GM19099 (cell line): ENCODE data around the gene ZNF652.

Experiments used
- POLR2A ChIP-seq: IDR thresholded peaks from 3 replicates; pipeline ENCODE4 v1.6.1; 2011; ENCODE audit warnings: low read depth; ENCODE audit not compliant: insufficient read length; ENCODE audit errors: extremely low read depth

Gene ZNF652

DNA sequence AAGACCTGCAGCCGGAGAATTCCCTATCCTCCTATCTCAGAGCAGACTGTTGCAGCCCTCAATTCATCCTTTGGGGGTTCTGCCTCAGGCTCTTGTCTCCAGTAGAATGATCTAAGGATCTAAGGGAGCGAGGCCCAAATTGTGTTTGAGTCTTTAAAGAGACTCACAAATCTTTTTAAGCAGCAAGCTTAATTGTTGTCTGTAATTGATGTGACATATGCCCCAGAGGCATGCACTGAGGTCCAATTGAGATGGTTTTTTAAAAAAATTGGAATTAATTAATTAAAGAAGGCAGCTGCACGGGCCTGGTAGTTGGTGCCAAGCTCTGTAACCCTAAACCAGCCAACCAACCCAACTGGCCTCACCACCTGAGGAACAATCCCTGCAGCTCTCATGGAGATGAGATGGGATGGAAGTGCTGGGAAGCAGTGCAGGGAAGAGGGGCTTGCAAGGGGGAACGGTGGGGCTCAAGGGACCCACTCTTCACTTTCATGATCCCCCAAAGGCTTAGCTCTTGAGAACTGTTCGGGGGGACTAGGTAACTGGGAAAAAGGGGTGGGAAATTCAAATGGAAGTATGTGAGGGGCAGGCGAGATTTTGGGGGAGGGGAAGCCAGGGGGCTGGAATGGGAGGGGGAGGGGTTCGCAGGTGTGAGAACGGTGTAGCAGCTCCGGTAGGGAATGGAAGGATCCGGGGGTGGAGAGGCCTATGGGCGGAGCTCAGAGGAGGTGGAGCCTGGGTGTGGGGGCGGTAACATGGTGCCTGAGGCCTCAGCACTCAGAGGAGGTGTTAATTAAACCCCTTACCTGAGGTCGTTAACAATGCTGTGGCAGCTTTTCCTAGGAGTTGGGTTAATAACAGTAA lies 9.2 kb upstream of the ZNF652 start:
- TF ChIP-seq POLR2A = no peak

DNA sequence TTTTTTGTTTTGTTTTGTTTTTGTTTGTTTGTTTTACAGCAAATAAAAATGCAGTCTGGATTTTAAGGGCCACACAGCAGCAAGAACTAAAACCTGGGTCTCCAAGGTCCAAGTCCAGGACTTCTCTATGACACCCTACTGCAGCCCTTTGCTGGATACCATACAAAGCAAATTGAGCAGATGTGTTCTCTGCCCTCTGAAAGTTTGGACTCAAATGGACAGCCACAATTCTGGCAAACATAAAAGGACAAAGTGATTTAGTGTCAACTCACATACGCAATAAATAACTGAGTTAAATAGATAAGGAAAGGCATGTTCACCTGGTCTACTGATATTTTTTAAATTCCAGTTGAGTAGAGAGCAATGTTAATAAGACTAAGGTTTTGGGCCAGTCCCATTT lies 7.7 kb upstream of the ZNF652 start:
- TF ChIP-seq POLR2A = no peak

DNA sequence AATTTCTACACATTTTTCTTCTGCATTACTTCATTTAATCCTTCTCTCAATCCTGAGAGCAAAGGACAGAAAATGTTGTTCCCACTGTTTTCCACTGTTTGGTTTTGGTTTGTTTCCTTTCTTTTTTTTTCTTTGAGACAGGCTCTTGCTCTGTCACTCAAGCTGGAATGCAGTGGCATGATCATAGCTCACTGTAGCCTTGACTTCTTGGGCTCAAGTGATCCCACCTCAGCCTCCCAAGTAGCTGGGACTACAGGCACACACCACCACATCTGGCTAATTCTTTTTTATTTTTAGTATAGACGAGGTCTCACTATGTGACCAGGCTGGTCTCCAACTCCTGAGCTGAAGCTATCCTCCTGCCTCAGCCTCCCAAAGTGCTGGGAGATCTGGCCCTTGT lies 7.0 kb upstream of the ZNF652 start:
- no peak for TF ChIP-seq POLR2A

- no peak for TF ChIP-seq POLR2A
These were observed 3.6 kb upstream of the ZNF652 start for GRCh38 chr17:49365667-49366066.

- TF ChIP-seq POLR2A = no peak
These were observed 2.1 kb upstream of the ZNF652 start for GRCh38 chr17:49364119-49364518.

DNA sequence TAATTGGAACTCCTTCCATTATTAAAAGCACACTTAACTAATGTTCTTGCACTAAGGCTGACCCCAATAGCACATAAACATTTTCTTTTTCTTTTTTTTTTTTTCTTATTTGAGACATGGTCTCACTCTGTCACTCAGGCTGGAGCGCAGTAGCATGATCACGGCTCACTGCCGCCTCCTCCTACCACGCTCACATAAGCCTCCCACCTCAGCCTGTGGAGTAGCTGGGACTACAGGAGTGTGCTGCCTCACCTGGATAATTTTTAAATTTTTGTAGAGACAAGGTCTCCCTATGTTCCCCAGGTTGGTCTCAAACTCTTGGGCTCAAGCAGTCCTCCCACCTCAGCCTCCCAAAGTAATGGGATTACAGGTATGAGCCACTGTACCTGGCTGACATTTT lies 1.2 kb upstream of the ZNF652 start:
- no peak for TF ChIP-seq POLR2A

GRCh38 chr17:49362723-49363117 lies 670 bp upstream of the ZNF652 start:
- no peak for TF ChIP-seq POLR2A

- TF ChIP-seq POLR2A = peak; percentile 62
These were observed 735 bp downstream of the ZNF652 start for GRCh38 chr17:49361129-49361901.

GRCh38 chr17:49360796-49361128 lies 1.3 kb downstream of the ZNF652 start:
- no peak for TF ChIP-seq POLR2A

- TF ChIP-seq POLR2A = no peak
These were observed 1.9 kb downstream of the ZNF652 start for GRCh38 chr17:49359990-49360795.

DNA sequence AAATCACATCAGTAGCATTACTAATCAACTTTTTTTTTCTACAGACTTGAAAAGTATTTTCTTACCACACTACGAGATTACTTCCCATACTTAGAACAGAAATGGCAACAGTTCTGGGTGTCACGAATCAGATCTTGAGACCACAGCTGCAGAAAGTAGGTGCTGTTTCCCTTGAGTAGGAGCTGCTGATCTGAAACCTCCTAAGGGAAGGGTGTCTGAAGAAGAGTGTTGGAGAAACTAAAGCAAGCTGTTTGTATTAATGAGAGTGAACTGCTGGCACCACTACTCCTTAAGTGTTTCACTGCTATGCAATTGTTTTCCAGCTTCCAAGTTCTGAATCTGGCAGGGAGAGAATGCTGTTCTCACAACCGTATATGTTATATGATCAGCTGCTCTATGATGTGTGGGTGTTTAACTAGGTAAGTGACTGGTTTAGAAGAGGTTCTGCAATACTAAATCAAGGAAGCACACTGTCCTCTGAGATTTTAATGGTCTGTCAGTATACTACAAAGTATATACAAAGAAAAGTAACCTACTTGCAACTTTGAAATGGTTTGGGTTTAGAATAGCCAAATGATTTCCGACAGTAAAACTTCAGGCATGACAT lies 3.3 kb downstream of the ZNF652 start:
- no peak for TF ChIP-seq POLR2A

GRCh38 chr17:49357516-49357915 lies 4.5 kb downstream of the ZNF652 start:
- no peak for TF ChIP-seq POLR2A

DNA sequence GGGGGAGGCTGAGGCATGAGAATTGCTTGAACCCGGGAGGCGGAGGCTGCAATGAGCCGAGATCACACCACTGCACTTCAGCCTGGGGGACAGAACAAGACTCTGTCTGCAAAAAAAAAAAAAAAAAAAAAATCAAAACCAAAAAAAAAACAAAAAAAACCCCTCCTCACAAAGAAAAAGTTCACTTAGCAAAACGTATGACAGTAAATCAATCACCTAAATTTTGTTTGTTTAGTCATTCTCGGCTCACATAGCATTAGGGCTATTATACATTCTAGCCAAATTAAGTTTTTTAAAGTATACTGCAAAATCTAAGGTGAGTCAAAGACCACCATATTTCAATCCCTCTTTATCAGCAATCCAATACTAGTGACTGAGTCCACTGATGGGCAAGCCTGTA lies 5.7 kb downstream of the ZNF652 start:
- TF ChIP-seq POLR2A = no peak

DNA sequence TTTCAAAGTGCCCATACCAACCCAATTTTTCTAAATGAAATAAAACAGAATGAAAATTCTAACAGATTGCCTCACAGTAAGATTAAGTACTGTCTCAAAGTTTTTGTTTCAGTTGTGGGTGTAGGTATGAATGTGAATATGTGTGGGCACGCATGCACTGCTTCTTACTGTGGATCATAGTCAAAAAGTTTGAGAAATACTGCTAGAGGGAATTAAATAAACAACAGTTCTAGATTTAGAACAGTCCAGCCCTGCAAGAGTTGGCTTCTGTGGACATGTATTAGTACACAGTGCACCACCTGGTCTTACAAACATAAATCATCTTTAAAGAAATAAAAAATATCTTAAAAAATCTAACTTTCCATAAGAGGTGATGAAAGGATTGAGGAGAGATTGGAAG lies 8.4 kb downstream of the ZNF652 start:
- no peak for TF ChIP-seq POLR2A

DNA sequence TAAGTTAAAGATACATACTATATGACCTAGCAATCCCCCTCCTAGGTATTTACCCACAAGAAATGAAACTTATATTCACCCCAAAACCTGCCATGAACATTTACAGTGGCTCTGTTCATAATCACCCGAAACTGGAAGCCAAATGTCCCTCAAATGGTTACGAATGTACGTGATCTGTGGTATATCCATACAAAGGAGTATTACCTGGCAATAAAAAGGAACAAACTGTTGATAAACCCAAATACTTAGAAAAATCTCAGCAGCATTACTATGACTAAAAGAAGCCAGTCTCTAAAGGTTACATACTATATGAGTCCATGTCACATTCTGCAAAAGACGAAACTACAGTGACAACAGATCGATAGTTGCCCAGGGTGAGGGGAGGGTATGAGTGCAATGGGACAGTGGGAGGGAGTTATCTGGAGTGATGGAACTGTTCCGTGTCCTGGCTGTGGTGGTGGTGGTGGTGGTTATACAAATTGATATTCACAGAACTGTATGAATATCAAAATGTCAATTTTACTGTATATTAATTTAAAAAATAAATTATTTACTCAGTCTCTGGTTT lies 9.4 kb downstream of the ZNF652 start:
- TF ChIP-seq POLR2A = no peak

GRCh38 chr17:49351572-49352140 lies 10.4 kb downstream of the ZNF652 start:
- no peak for TF ChIP-seq POLR2A
